ENCODE results near the gene XRCC2.
"Not testable (repeated sequence)": the region's sequence is repeated elsewhere in the genome, so short reads cannot be mapped to it uniquely, and the experiment has no call there.

Gene XRCC2

GRCh38 chr7:152663931-152664330 is 12.0 kb downstream of the XRCC2 start:
- DNase-seq = no peak

GRCh38 chr7:152663148-152663740 is 12.7 kb downstream of the XRCC2 start:
- no peak for DNase-seq

- DNase-seq = no peak
Measured at GRCh38 chr7:152661479-152661878, 14.5 kb downstream of the XRCC2 start.

- no peak for DNase-seq
Measured at GRCh38 chr7:152660021-152660420, 15.9 kb downstream of the XRCC2 start.

- no peak for DNase-seq
Measured at GRCh38 chr7:152654971-152655370, 21.0 kb downstream of the XRCC2 start.

GRCh38 chr7:152649220-152649619 is 26.7 kb downstream of the XRCC2 start:
- no peak for DNase-seq

GRCh38 chr7:152647009-152647408 is 28.9 kb downstream of the XRCC2 start:
- no peak for DNase-seq

- DNase-seq = not testable (repeated sequence)
Measured at GRCh38 chr7:152646579-152646978, 29.4 kb downstream of the XRCC2 start.

- DNase-seq = no peak
Measured at GRCh38 chr7:152643979-152644559, 31.9 kb downstream of the XRCC2 start.

- DNase-seq = no peak
Measured at GRCh38 chr7:152641384-152641783, 34.6 kb downstream of the XRCC2 start.

- DNase-seq = no peak
Measured at GRCh38 chr7:152640829-152641228, 35.1 kb downstream of the XRCC2 start.

- DNase-seq = no peak
Measured at GRCh38 chr7:152637920-152638580, 37.9 kb downstream of the XRCC2 start.

- no peak for DNase-seq
Measured at GRCh38 chr7:152637161-152637560, 38.8 kb downstream of the XRCC2 start.

GRCh38 chr7:152636441-152636840 is 39.5 kb downstream of the XRCC2 start:
- no peak for DNase-seq

- no peak for DNase-seq
Measured at GRCh38 chr7:152633504-152633903, 42.4 kb downstream of the XRCC2 start.

- no peak for DNase-seq
Measured at GRCh38 chr7:152633072-152633471, 42.9 kb downstream of the XRCC2 start.

- DNase-seq = not testable (repeated sequence)
Measured at GRCh38 chr7:152628772-152629171, 47.2 kb downstream of the XRCC2 start.

- DNase-seq = no peak
Measured at GRCh38 chr7:152624228-152624627, 51.7 kb downstream of the XRCC2 start.

- no peak for DNase-seq
Measured at GRCh38 chr7:152621426-152621825, 54.5 kb downstream of the XRCC2 start.

- DNase-seq = no peak
Measured at GRCh38 chr7:152619027-152619739, 56.8 kb downstream of the XRCC2 start.

GRCh38 chr7:152618427-152618826 is 57.5 kb downstream of the XRCC2 start:
- no peak for DNase-seq

GRCh38 chr7:152617056-152617455 is 58.9 kb downstream of the XRCC2 start:
- DNase-seq = no peak

- DNase-seq = no peak
Measured at GRCh38 chr7:152615031-152615741, 60.8 kb downstream of the XRCC2 start.
